A549 (cell line): ENCODE measurements around the gene TTC31. TPM values are rescaled to one million over a fixed set of nuclear protein-coding genes. Genes with fewer than 3 reads are reported as not detected.

Experiments used
- ATAC-seq, 2 experiments: fragments of 200-7000 bp in 1 of 2; fragments of >200 bp in 1 of 2; cut with Nextera tagmentation in 1 of 2; cut with Tn5 transposase in 1 of 2; 3 replicates each; pipeline versions ENCODE4 v1.8.0 to v1.9.1; 2018 to 2020; ENCODE audit warnings: mild to moderate bottlenecking in 1 of 2, moderate library complexity in 1 of 2
- CTCF ChIA-PET: fragments of 300-600 bp; sonication (Branson Sonifier 250); formaldehyde crosslinking; extraction: SDS; loops from one replicate; lab custom pipeline; 2021; ENCODE audit warnings: antibody characterized with exemption, inconsistent platforms; lab: Yijun Ruan, JAX
- POLR2A ChIA-PET: fragments of 350-600 bp; formaldehyde crosslinking; extraction: SDS; loops from one replicate; lab custom pipeline; 2021; ENCODE audit warnings: antibody characterized with exemption, inconsistent platforms; lab: Yijun Ruan, JAX
- DNase-seq, 2 experiments: peaks; one replicate each; pipeline versions ENCODE4 v3.0.0 to v3.0.0-alpha.2; 2011 to 2016; ENCODE audit warnings: low read depth in 1 of 2, low spot score in 1 of 2
- FAIRE-seq: peaks from 2 replicates; lab custom pipeline; 2011; peaks lifted over from hg19 to GRCh38; lab: Jason Lieb, UNC
- H3K27ac ChIP-seq, 2 experiments: fragments of >200 bp; sonication (Bioruptor Twin); formaldehyde crosslinking; 3 replicates each; pipeline ENCODE4 v1.5.1; 2016 to 2017
- H3K4me1 ChIP-seq: fragments of >200 bp; sonication (Bioruptor Twin); formaldehyde crosslinking; 3 replicates; pipeline ENCODE4 v1.6.1; 2016
- H3K4me2 ChIP-seq: fragments of >200 bp; sonication (Bioruptor Twin); formaldehyde crosslinking; 3 replicates; pipeline ENCODE4 v1.6.1; 2016
- H3K4me3 ChIP-seq: fragments of >200 bp; sonication (Bioruptor Twin); formaldehyde crosslinking; 3 replicates; pipeline ENCODE4 v1.5.1; 2016
- H3K9me3 ChIP-seq: fragments of >200 bp; sonication (Bioruptor Twin); formaldehyde crosslinking; 3 replicates; pipeline ENCODE4 v1.6.1; 2016
- CEBPB ChIP-seq, 2 experiments: fragments of >200 bp in 1 of 2; sonication (Bioruptor Twin) in 1 of 2; formaldehyde crosslinking in 1 of 2; IDR thresholded peaks; 2 replicates each; pipeline ENCODE4 v1.6.1; 2012 to 2016
- E2F6 ChIP-seq: IDR thresholded peaks from 2 replicates; pipeline ENCODE4 v1.6.1; 2012; ENCODE audit warnings: low read depth, borderline replicate concordance
- EHF ChIP-seq: fragments of 250-450 bp; sonication (Bioruptor Pico); IDR thresholded peaks from 2 replicates; pipeline ENCODE4 v1.5.0; 2020; ENCODE audit warnings: mild to moderate bottlenecking
- EHMT2 ChIP-seq: fragments of 200-600 bp; sonication (generic); IDR thresholded peaks from 2 replicates; pipeline ENCODE4 v1.6.1; 2016; ENCODE audit warnings: antibody characterized with exemption, low read depth, mild to moderate bottlenecking, moderate library complexity
- FOSB ChIP-seq: fragments of 250-450 bp; sonication (Bioruptor Pico); IDR thresholded peaks from 2 replicates; pipeline ENCODE4 v1.5.0; 2020; ENCODE audit warnings: mild to moderate bottlenecking, moderate library complexity
- FOXS1 ChIP-seq: fragments of 250-450 bp; sonication (Bioruptor Pico); IDR thresholded peaks from 2 replicates; pipeline ENCODE4 v1.5.0; 2020; ENCODE audit warnings: mild to moderate bottlenecking, moderate library complexity
- GATA3 ChIP-seq: IDR thresholded peaks from 2 replicates; pipeline ENCODE4 v1.6.1; 2012; ENCODE audit warnings: borderline replicate concordance
- HOXB5 ChIP-seq: fragments of 250-450 bp; sonication (Bioruptor Pico); IDR thresholded peaks from 2 replicates; pipeline ENCODE4 v1.5.0; 2020; ENCODE audit warnings: mild to moderate bottlenecking, moderate library complexity
- JUN ChIP-seq, 2 experiments: fragments of >200 bp; sonication (Bioruptor Twin); formaldehyde crosslinking; IDR thresholded peaks; 2 replicates in 1 of 2; 3 replicates in 1 of 2; pipeline ENCODE4 v1.6.1; 2016 to 2017
- KDM5A ChIP-seq: fragments of 200-600 bp; sonication (generic); IDR thresholded peaks from 2 replicates; pipeline ENCODE4 v1.6.1; 2016; ENCODE audit warnings: antibody characterized with exemption, mild to moderate bottlenecking
- PHF8 ChIP-seq: fragments of 200-600 bp; sonication (generic); IDR thresholded peaks from 2 replicates; pipeline ENCODE4 v1.6.1; 2016; ENCODE audit warnings: low read depth, mild to moderate bottlenecking, antibody characterized with exemption, moderate library complexity, borderline replicate concordance
- POLR2A ChIP-seq: IDR thresholded peaks from 2 replicates; pipeline ENCODE4 v1.6.1; 2012; ENCODE audit warnings: mild to moderate bottlenecking, low read length
- RFX5 ChIP-seq: fragments of 450-650 bp; IDR thresholded peaks from 2 replicates; pipeline ENCODE4 v1.7.1; 2014; ENCODE audit warnings: antibody characterized with exemption, mild to moderate bottlenecking, moderate library complexity
- RNF2 ChIP-seq: fragments of 200-600 bp; sonication (generic); IDR thresholded peaks from 2 replicates; pipeline ENCODE4 v1.6.1; 2016; ENCODE audit warnings: low read depth, mild to moderate bottlenecking, antibody characterized with exemption, moderate library complexity, borderline replicate concordance
- SMC3 ChIP-seq: fragments of >200 bp; sonication (Bioruptor Twin); formaldehyde crosslinking; IDR thresholded peaks from 3 replicates; pipeline ENCODE4 v1.6.1; 2018; ENCODE audit warnings: inconsistent platforms
- ZC3H11A ChIP-seq: fragments of 450-650 bp; IDR thresholded peaks from 2 replicates; pipeline ENCODE4 v1.6.1; 2014; ENCODE audit warnings: antibody characterized with exemption, mild to moderate bottlenecking
- ZFP36 ChIP-seq: fragments of 450-650 bp; IDR thresholded peaks from 2 replicates; pipeline ENCODE4 v1.6.1; 2014; ENCODE audit warnings: borderline replicate concordance; ENCODE audit not compliant: partially characterized antibody
- WGBS: methylation state at CpG from one replicate; pipeline ENCODE4 v1.1.6; 2017; ENCODE audit errors: missing lambda C conversion rate; 5-methylcytosine and 5-hydroxymethylcytosine counted together
- polyA plus RNA-seq, 4 experiments: library from polyadenylated mRNA; depleted of rRNA in 3 of 4; stranded (reverse); fragments of >200 nt; fragmentation: RNase III in 1 of 4; extraction: RNeasy Plus Mini Kit Qiagen cat#74134 plus additional on column Dnase treatment in 1 of 4; gene quantifications; 2 replicates in 3 of 4; 3 replicates in 1 of 4; pipeline ENCODE4 v1.2.3, GENCODE V29; 2011 to 2017

Gene TTC31
- polyA plus RNA-seq, 2 of the 4 experiments (the other 2 are of a cell fraction): 26.2 to 29.6 TPM

- ATAC-seq: peak; percentile 1 to 11; a peak in 4 of 6 replicates
- FAIRE-seq: no peak
- H3K4me1 ChIP-seq: peaks cover 28% of the 10 kb centered on the region
- no peaks in the 10 kb centered on the region for H3K9me3 ChIP-seq
- peak overlapping the region; percentile 78 for H3K4me3 ChIP-seq
- WGBS: 52% methylated on average over 26 of the region's 38 CpGs
- peak overlapping the region; percentile 95 to 99 for H3K27ac ChIP-seq
- CTCF ChIA-PET: interaction anchor here (0.5 to 5.0 kb wide), 7 partner anchors 10 to 85 kb away, joined by 3 to 39 read pairs (median 5); partner anchors contain the start of genes AUP1 and HTRA2
- DNase-seq: no peak
- POLR2A ChIA-PET: interaction anchor here (0.9 to 1.2 kb wide), 2 partner anchors 22 to 25 kb away, joined by 4 to 5 read pairs; partner anchors contain the start of genes AUP1 and HTRA2
- H3K4me2 ChIP-seq: peak overlapping the region; percentile 93
- TF ChIP-seq GATA3 (no peak), RFX5 (no peak), E2F6 (no peak), FOXS1 (CRISPR knock-in tag) (no peak), SMC3 (no peak), EHMT2 (no peak), PHF8 (no peak), HOXB5 (CRISPR knock-in tag) (no peak), CEBPB (IDR thresholded peaks at IDR 0.05) (no peak)
Observed at GRCh38 chr2:74507926-74508520, 25.1 kb downstream of the TTC31 start.

- TF ChIP-seq JUN (IDR thresholded peaks at IDR 0.05) (no peak), EHMT2 (no peak), ZC3H11A (no peak), EHF (CRISPR knock-in tag) (no peak)
- POLR2A ChIA-PET: interaction anchor here (1.0 kb wide), 1 partner anchor 16 kb away, joined by 4 read pairs; the partner anchor contains the start of gene DQX1
- FAIRE-seq: no peak
- H3K4me1 ChIP-seq: peaks cover 25% of the 10 kb centered on the region
- H3K9me3 ChIP-seq: no peaks in the 10 kb centered on the region
- 80% methylated on average over 4 of the region's 4 CpGs for WGBS
- CTCF ChIA-PET: interaction anchor here (2.4 to 5.0 kb wide), 3 partner anchors 21 to 77 kb away, joined by 12 to 39 read pairs (median 38); partner anchors contain the start of genes AUP1, CCDC142, HTRA2 and TTC31
- DNase-seq: no peak
- ATAC-seq: no peak
- no peak overlapping the region for H3K4me2 ChIP-seq
- no peak overlapping the region for H3K4me3 ChIP-seq
- H3K27ac ChIP-seq: no peak overlapping the region
Observed at GRCh38 chr2:74510272-74510671, 27.4 kb downstream of the TTC31 start.

GRCh38 chr2:74511104-74511989 is 28.5 kb downstream of the TTC31 start:
- WGBS: 54% methylated on average over 11 of the region's 11 CpGs
- Histone ChIP-seq H3K27ac (no peak overlapping the region), H3K4me3 (no peak overlapping the region), H3K9me3 (no peaks in the 10 kb centered on the region), H3K4me1 (peaks cover 14% of the 10 kb centered on the region; the same call in 2 of the 3 replicates), H3K4me2 (no peak overlapping the region)
- ATAC-seq (no peak), FAIRE-seq (no peak), DNase-seq (no peak)
- TF ChIP-seq HOXB5 (CRISPR knock-in tag) (no peak), KDM5A (no peak), FOSB (CRISPR knock-in tag) (no peak), ZFP36 (no peak), RNF2 (no peak), POLR2A (no peak)
- ChIA-PET POLR2A (no interaction called here), CTCF (interaction anchor here (5.0 kb wide), 2 partner anchors 20 to 76 kb away, joined by 38 to 39 read pairs; partner anchors contain the start of genes AUP1 and HTRA2)
